A673 (cell line): ENCODE measurements around the gene EXOC3L4.

ENCODE experiments used
- EZH2 ChIP-seq: fragments of 200-600 bp; sonication (generic); IDR thresholded peaks from 2 replicates; pipeline ENCODE4 v1.6.1; 2017; ENCODE audit warnings: borderline replicate concordance, low read depth, mild to moderate bottlenecking, mixed read lengths, antibody characterized with exemption, low read length; ENCODE audit not compliant: poor library complexity, severe bottlenecking
- TF ChIP-seq, protein P1 (sequence below): fragments of 300-800, 200-600 bp; sonication (generic); conservative IDR thresholded peaks from 2 replicates; pipeline ENCODE4 v1.5.1; 2017; ENCODE audit warnings: low read depth, mild to moderate bottlenecking, antibody characterized with exemption, low read length, moderate library complexity, mixed read lengths

DNA sequence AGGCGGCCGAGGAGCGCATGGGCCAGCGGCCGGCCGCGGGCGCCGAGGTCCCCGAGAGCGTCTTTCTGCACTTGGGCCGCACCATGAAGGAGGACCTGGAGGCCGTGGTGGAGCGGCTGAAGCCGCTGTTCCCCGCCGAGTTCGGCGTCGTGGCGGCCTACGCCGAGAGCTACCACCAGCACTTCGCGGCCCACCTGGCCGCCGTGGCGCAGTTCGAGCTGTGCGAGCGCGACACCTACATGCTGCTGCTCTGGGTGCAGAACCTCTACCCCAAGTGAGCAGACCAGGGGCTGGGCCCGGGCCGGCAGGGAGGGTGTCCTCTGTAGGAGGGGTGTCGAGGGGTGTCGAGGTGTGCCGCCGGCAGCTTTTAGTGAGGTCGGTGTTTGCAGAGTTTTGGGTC is 32.8 kb downstream of the EXOC3L4 start:
- no peak for TF ChIP-seq EZH2
- TF ChIP-seq, protein P1, sequence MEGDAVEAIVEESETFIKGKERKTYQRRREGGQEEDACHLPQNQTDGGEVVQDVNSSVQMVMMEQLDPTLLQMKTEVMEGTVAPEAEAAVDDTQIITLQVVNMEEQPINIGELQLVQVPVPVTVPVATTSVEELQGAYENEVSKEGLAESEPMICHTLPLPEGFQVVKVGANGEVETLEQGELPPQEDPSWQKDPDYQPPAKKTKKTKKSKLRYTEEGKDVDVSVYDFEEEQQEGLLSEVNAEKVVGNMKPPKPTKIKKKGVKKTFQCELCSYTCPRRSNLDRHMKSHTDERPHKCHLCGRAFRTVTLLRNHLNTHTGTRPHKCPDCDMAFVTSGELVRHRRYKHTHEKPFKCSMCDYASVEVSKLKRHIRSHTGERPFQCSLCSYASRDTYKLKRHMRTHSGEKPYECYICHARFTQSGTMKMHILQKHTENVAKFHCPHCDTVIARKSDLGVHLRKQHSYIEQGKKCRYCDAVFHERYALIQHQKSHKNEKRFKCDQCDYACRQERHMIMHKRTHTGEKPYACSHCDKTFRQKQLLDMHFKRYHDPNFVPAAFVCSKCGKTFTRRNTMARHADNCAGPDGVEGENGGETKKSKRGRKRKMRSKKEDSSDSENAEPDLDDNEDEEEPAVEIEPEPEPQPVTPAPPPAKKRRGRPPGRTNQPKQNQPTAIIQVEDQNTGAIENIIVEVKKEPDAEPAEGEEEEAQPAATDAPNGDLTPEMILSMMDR, result no peak
